HepG2 (cell line): ENCODE results near the gene FGF14. TPM values are rescaled to one million over a fixed set of nuclear protein-coding genes. Genes with fewer than 3 reads are reported as not detected.

Experiments
- ATAC-seq: fragments of 200-7000 bp; cut with Tn5 transposase; 3 replicates; pipeline ENCODE4 v1.9.1; 2020; ENCODE audit warnings: mild to moderate bottlenecking, moderate library complexity
- BruUV-seq: library from RNA; stranded (reverse); fragments of 400-500 nt; replicated peaks from 2 replicates; lab custom pipeline; 2021; lab: Mats Ljungman, UMichigan
- CTCF ChIA-PET: fragments of 300-600 bp; formaldehyde crosslinking; extraction: SDS; loops from one replicate; lab custom pipeline; 2021; ENCODE audit warnings: low total read pairs, inconsistent platforms, low intra/inter-chr PET ratio; lab: Yijun Ruan, JAX
- POLR2A ChIA-PET: fragments of 350-600 bp; sonication (Branson Sonifier 250); formaldehyde crosslinking; loops from one replicate; lab custom pipeline; 2020; ENCODE audit warnings: antibody characterized with exemption, inconsistent platforms; lab: Yijun Ruan, JAX
- DNase-seq: peaks from one replicate; pipeline ENCODE4 v3.0.0-alpha.2; 2015; ENCODE audit warnings: low spot score
- FAIRE-seq: peaks from 3 replicates; lab custom pipeline; 2011; peaks lifted over from hg19 to GRCh38; lab: Jason Lieb, UNC
- H2AFZ ChIP-seq: one replicate; pipeline ENCODE4 v1.6.1; 2011; ENCODE audit warnings: low read length, inconsistent platforms
- H3K27ac ChIP-seq: fragments of 300-600 bp; 3 replicates; pipeline ENCODE4 v1.8.0; 2011; ENCODE audit warnings: mixed run types, mild to moderate bottlenecking, mixed read lengths, low read length, inconsistent platforms; ENCODE audit not compliant: insufficient read depth; ENCODE audit errors: extremely low read length
- H3K27me3 ChIP-seq, 2 experiments: fragments of 200-600 bp in 1 of 2; 2 replicates in 1 of 2; 3 replicates in 1 of 2; pipeline versions ENCODE4 v1.6.0 to v1.8.0; 2011; ENCODE audit warnings: low read length in 2 of 2, mild to moderate bottlenecking in 2 of 2, moderate library complexity in 2 of 2, inconsistent platforms in 1 of 2; ENCODE audit not compliant: insufficient read depth in 2 of 2, control insufficient read depth in 1 of 2
- H3K36me3 ChIP-seq, 2 experiments: fragments of 200-600 bp in 1 of 2; replicated peaks in 1 of 2; 2 replicates in 1 of 2; 3 replicates in 1 of 2; pipeline versions ENCODE4 v1.5.1 to v1.8.0; 2011; ENCODE audit warnings: low read length in 2 of 2, inconsistent platforms in 1 of 2; ENCODE audit not compliant: insufficient read depth in 2 of 2, control insufficient read depth in 1 of 2
- H3K4me1 ChIP-seq: 2 replicates; pipeline ENCODE4 v1.5.1; 2012; ENCODE audit warnings: low read length, inconsistent platforms; ENCODE audit not compliant: insufficient read depth
- H3K4me2 ChIP-seq: 2 replicates; pipeline ENCODE4 v1.6.0; 2011; ENCODE audit warnings: low read depth, low read length, inconsistent platforms
- H3K4me3 ChIP-seq, 3 experiments: fragments of 200-600 bp in 1 of 3; sonication (generic), shearing (Covaris generic) in 1 of 3; replicated peaks in 1 of 3; 2 replicates each; pipeline ENCODE4 v1.5.1; 2011 to 2016; ENCODE audit warnings: low read length in 3 of 3, inconsistent platforms in 2 of 3, low read depth in 2 of 3, mild to moderate bottlenecking in 2 of 3, control low read depth in 1 of 3, mixed read lengths in 1 of 3; ENCODE audit not compliant: insufficient read depth in 1 of 3
- H3K79me2 ChIP-seq: one replicate; pipeline ENCODE4 v1.6.1; 2011; ENCODE audit warnings: low read length, inconsistent platforms; ENCODE audit not compliant: insufficient read depth
- H3K9ac ChIP-seq: 2 replicates; pipeline ENCODE4 v1.6.0; 2011; ENCODE audit warnings: mild to moderate bottlenecking, low read depth, low read length, inconsistent platforms; ENCODE audit not compliant: insufficient read depth
- H3K9me3 ChIP-seq: 2 replicates; pipeline ENCODE4 v1.5.1; 2012; ENCODE audit warnings: mild to moderate bottlenecking, low read length
- H4K20me1 ChIP-seq: 2 replicates; pipeline ENCODE4 v1.6.0; 2011; ENCODE audit warnings: inconsistent platforms, mild to moderate bottlenecking, low read length, moderate library complexity; ENCODE audit not compliant: insufficient read depth
- CEBPB ChIP-seq: IDR thresholded peaks from 2 replicates; pipeline ENCODE4 v1.6.1; 2011; ENCODE audit warnings: low read depth, low read length, improper control_type of control experiment, borderline replicate concordance
- GPBP1L1 ChIP-seq: sonication (generic); formaldehyde crosslinking; IDR thresholded peaks from 2 replicates; pipeline ENCODE4 v1.5.0; 2020; ENCODE audit warnings: mild to moderate bottlenecking, missing genetic modification reagents
- JUN ChIP-seq: sonication (generic); formaldehyde crosslinking; IDR thresholded peaks from 2 replicates; pipeline ENCODE4 v1.4.0; 2020; ENCODE audit warnings: mild to moderate bottlenecking, missing genetic modification reagents
- MAX ChIP-seq: IDR thresholded peaks from 2 replicates; pipeline ENCODE4 v1.6.1; 2012; ENCODE audit warnings: inconsistent platforms
- RBFOX2 ChIP-seq: fragments of 200-400 bp; formaldehyde crosslinking; IDR thresholded peaks from 2 replicates; pipeline ENCODE4 v1.6.1; 2017; ENCODE audit warnings: low read depth, mild to moderate bottlenecking, low read length
- SOX6 ChIP-seq, 2 experiments: fragments of 450-650 bp in 1 of 2; sonication (generic) in 1 of 2; formaldehyde crosslinking in 1 of 2; IDR thresholded peaks; 2 replicates each; pipeline versions ENCODE4 v1.4.0 to v1.6.1; 2017 to 2020; ENCODE audit warnings: antibody characterized with exemption in 1 of 2, mild to moderate bottlenecking in 1 of 2, missing genetic modification reagents in 1 of 2
- TEAD3 ChIP-seq: optimal IDR thresholded peaks from 2 replicates; pipeline ENCODE3; 2016; ENCODE audit warnings: borderline replicate concordance
- ZNF451 ChIP-seq: sonication (generic); formaldehyde crosslinking; IDR thresholded peaks from 2 replicates; pipeline ENCODE4 v1.5.0; 2020; ENCODE audit warnings: mild to moderate bottlenecking, missing genetic modification reagents
- ZNF460 ChIP-seq: sonication (generic); formaldehyde crosslinking; IDR thresholded peaks from 2 replicates; pipeline ENCODE4 v1.5.1; 2020; ENCODE audit warnings: missing genetic modification reagents, mild to moderate bottlenecking, borderline replicate concordance
- ZNF563 ChIP-seq: sonication (generic); formaldehyde crosslinking; IDR thresholded peaks from 2 replicates; pipeline ENCODE4 v1.8.0; 2022; ENCODE audit warnings: mild to moderate bottlenecking, moderate library complexity, missing genetic modification reagents
- ZNF580 ChIP-seq: IDR thresholded peaks from 2 replicates; pipeline ENCODE4 v1.6.1; 2016; ENCODE audit warnings: low read depth, borderline replicate concordance
- ZNF883 ChIP-seq: sonication (generic); formaldehyde crosslinking; IDR thresholded peaks from 2 replicates; pipeline ENCODE4 v1.5.1; 2020; ENCODE audit warnings: mild to moderate bottlenecking, missing genetic modification reagents; ENCODE audit errors: not compliant biosample characterization
- ZSCAN20 ChIP-seq: sonication (generic); formaldehyde crosslinking; IDR thresholded peaks from 2 replicates; pipeline ENCODE4 v1.4.0; 2020; ENCODE audit warnings: missing genetic modification reagents, mild to moderate bottlenecking, borderline replicate concordance
- WGBS: methylation state at CpG from one replicate; pipeline ENCODE4 v1.1.6; 2017; ENCODE audit warnings: low lambda C conversion rate; 5-methylcytosine and 5-hydroxymethylcytosine counted together
- in situ Hi-C: cut with HindIII; loops from 2 replicates; pipeline ENCODE4 v1.10.0; 2017; ENCODE audit warnings: low pct_unique_long_range_greater_than_20kb; ENCODE audit not compliant: extremely low pct_ligation_motif_present
- intact Hi-C: fragments of 100-400 bp; cut with micrococcal nuclease; formaldehyde crosslinking; loops from one replicate; pipeline ENCODE4 v1.10.0; 2022; ENCODE audit not compliant: unreplicated experiment
- polyA plus RNA-seq, 8 experiments: library from polyadenylated mRNA; depleted of rRNA in 3 of 8; stranded (reverse) in 7 of 8; unstranded in 1 of 8; fragments of >200 nt; fragmentation: Illumina TruSeq in 4 of 8; extraction: Trizol in 4 of 8; gene quantifications; 2 replicates each; pipeline versions ENCODE4 v1.2.1 to v1.2.3, GENCODE V29; 2011 to 2016; ENCODE audit warnings: low read depth in 4 of 8, missing spikeins in 1 of 8, mixed read lengths in 1 of 8; ENCODE audit not compliant: insufficient read depth in 1 of 8
- total RNA-seq, 5 experiments: library from RNA; depleted of rRNA; stranded (reverse); fragments of >200 nt; fragmentation: Illumina TruSeq; extraction: Trizol; gene quantifications; 2 replicates each; pipeline ENCODE4 v1.2.3, GENCODE V29; 2016; ENCODE audit warnings: low read depth in 1 of 5
- TF ChIP-seq, protein P1 (sequence below): sonication (generic); formaldehyde crosslinking; IDR thresholded peaks from 2 replicates; pipeline ENCODE4 v1.5.0; 2020; ENCODE audit warnings: missing genetic modification reagents
- TF ChIP-seq, protein P2 (sequence below): sonication (generic); formaldehyde crosslinking; IDR thresholded peaks from 2 replicates; pipeline ENCODE4 v1.5.0; 2020; ENCODE audit warnings: missing genetic modification reagents
- TF ChIP-seq, protein P3 (sequence below): fragments of 450-650 bp; IDR thresholded peaks from 2 replicates; pipeline ENCODE4 v1.6.1; 2016

The FGF14 gene
- total and polyA plus RNA-seq, 2 of the 13 experiments (the other 11 are each of a cell fraction or from before 2014, with no cell fraction given), result not detected

DNA sequence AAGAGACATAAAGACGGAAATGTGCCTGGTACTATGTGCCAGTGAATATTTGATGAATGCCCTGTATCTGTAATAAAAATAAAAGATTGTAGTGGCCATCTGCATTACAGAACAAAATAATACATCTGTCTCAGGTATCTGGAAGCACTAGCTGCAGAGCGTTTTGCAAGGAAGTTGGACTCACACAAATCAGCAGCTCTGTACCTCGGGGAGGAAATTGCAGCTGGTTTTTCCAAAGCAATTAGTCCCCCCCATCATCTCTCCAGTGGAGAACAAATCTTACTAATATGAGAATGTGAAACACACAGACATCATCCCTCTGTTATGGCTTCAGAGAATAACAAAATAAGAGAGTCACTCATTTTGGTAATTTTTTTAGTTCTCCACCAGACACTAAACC lies 704.1 kb downstream of the FGF14 start:
- no TSS peak for BruUV-seq
- CTCF ChIA-PET, result no interaction called here
- POLR2A ChIA-PET, result no interaction called here
- no peaks in the 10 kb centered on the region for H4K20me1 ChIP-seq
- TF ChIP-seq JUN, result no peak
- TF ChIP-seq ZNF451 (CRISPR knock-in tag), result no peak
- TF ChIP-seq, protein P1, sequence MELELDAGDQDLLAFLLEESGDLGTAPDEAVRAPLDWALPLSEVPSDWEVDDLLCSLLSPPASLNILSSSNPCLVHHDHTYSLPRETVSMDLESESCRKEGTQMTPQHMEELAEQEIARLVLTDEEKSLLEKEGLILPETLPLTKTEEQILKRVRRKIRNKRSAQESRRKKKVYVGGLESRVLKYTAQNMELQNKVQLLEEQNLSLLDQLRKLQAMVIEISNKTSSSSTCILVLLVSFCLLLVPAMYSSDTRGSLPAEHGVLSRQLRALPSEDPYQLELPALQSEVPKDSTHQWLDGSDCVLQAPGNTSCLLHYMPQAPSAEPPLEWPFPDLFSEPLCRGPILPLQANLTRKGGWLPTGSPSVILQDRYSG (CRISPR knock-in tag), result no peak
- no peak for TF ChIP-seq MAX
- TF ChIP-seq RBFOX2, result no peak
- TF ChIP-seq, protein P2, sequence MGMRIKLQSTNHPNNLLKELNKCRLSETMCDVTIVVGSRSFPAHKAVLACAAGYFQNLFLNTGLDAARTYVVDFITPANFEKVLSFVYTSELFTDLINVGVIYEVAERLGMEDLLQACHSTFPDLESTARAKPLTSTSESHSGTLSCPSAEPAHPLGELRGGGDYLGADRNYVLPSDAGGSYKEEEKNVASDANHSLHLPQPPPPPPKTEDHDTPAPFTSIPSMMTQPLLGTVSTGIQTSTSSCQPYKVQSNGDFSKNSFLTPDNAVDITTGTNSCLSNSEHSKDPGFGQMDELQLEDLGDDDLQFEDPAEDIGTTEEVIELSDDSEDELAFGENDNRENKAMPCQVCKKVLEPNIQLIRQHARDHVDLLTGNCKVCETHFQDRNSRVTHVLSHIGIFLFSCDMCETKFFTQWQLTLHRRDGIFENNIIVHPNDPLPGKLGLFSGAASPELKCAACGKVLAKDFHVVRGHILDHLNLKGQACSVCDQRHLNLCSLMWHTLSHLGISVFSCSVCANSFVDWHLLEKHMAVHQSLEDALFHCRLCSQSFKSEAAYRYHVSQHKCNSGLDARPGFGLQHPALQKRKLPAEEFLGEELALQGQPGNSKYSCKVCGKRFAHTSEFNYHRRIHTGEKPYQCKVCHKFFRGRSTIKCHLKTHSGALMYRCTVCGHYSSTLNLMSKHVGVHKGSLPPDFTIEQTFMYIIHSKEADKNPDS (CRISPR knock-in tag), result no peak
- TF ChIP-seq SOX6 (IDR thresholded peaks at IDR 0.05), result no peak
- TF ChIP-seq SOX6 (CRISPR knock-in tag; IDR thresholded peaks at IDR 0.05), result no peak
- TF ChIP-seq GPBP1L1, result no peak
- TF ChIP-seq, protein P3, sequence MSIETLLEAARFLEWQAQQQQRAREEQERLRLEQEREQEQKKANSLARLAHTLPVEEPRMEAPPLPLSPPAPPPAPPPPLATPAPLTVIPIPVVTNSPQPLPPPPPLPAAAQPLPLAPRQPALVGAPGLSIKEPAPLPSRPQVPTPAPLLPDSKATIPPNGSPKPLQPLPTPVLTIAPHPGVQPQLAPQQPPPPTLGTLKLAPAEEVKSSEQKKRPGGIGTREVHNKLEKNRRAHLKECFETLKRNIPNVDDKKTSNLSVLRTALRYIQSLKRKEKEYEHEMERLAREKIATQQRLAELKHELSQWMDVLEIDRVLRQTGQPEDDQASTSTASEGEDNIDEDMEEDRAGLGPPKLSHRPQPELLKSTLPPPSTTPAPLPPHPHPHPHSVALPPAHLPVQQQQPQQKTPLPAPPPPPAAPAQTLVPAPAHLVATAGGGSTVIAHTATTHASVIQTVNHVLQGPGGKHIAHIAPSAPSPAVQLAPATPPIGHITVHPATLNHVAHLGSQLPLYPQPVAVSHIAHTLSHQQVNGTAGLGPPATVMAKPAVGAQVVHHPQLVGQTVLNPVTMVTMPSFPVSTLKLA, result no peak
- TF ChIP-seq ZNF580 (CRISPR knock-in tag), result no peak
- TF ChIP-seq ZSCAN20 (CRISPR knock-in tag), result no peak
- no peak for TF ChIP-seq ZNF563 (CRISPR knock-in tag)
- TF ChIP-seq TEAD3 (CRISPR knock-in tag), result no peak
- TF ChIP-seq ZNF460 (CRISPR knock-in tag), result no peak
- no peak for TF ChIP-seq CEBPB
- no peak for TF ChIP-seq ZNF883
- TF ChIP-seq, all 625 proteins: peak for 0
- H3K27ac ChIP-seq, result no peak overlapping the region
- H3K4me2 ChIP-seq, result no peak overlapping the region
- H3K4me1 ChIP-seq, result no peaks in the 10 kb centered on the region
- H3K27me3 ChIP-seq, result no peaks in the 10 kb centered on the region
- H3K9me3 ChIP-seq, result no peaks in the 10 kb centered on the region
- in situ Hi-C loops (no loop called here), intact Hi-C loops (no loop called here)
- H2AFZ ChIP-seq, result no peak overlapping the region
- no peak for ATAC-seq
- DNase-seq, result no peak
- no peak overlapping the region for H3K4me3 ChIP-seq
- H3K36me3 ChIP-seq, result no peaks in the 10 kb centered on the region
- WGBS, result 2% methylated on average over 3 of the region's 3 CpGs
- no peaks in the 10 kb centered on the region for H3K79me2 ChIP-seq
- no peak for FAIRE-seq
- no peak overlapping the region for H3K9ac ChIP-seq
